GM21423 (cell line): Measurements from ENCODE around the gene ANTXR1.

Experiments
- ATAC-seq: cut with Tn5 transposase; IDR thresholded peaks from one replicate; pipeline ENCODE4 v1.9.1; 2021; ENCODE audit warnings: mild to moderate bottlenecking, moderate library complexity; ENCODE audit not compliant: unreplicated experiment

The ANTXR1 gene

DNA sequence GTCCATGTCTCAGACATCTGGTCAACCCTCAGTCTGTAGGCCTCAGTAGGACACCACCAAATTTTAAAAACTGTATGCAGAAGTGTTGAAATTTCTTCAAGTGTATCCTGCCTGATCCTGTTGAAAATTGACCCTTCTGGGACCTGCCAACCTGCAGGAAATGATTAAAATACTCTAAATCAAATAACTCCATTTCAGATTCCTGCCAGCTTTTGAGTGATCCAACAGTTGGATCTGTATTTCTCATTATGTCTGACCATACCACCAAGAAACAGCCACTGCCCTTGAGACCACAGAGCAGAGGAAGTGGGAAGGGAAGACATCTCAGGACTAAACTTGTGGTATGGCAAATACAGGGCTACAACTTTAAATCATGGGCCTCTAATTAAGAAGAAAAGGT is 113.4 kb downstream of the ANTXR1 start:
- ATAC-seq: no peak

DNA sequence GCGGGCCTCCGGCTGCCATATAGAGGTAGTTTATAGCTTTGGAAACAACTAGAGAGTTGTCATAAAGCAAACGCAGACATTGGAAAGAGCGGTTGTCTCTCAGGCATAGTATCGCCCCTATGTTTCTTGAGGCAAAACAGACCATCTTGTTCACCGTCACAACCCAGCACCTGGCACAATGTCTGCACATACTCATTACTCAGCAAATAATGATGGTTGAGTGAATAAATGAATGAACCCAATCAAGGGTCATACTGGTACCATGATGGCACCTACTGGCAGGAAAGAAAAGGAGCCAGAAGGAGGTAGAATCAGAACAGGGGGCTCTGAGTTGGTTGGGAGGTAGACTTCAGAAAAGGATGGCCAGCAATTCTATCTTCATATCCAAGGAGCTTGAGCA is 118.5 kb downstream of the ANTXR1 start:
- ATAC-seq: no peak

DNA sequence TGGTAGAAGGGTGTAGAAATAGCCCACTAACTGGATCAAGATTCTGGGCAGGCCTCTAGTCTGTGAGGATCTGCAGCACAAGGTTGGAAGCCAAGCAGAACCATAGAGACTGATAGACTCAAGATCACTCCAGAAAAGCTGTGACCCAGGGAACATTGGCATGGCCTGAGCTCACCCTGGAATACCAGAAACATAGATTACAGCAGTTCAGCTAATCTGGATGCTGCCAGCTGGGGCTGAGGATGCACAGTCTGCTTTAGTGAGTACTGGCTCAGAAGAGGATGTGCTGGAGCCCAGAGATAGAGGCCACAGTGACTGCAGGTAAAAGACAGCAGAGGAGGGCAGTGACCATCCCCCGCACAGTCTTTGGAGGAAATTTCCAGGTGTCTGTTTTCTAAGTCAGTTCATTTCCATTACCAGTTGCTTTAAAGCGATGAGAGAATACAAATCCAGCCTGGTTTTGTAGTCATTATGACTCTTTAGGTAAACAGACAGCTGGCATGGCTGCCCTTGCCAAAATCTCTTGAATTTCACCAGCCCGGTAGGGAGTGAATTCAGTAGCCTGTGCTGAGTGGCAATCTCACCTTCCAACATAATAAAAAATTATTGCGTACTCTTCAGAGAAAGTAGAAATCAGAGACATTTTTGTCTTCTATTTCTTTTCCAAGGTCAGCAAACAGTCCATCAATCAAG is 119.2 kb downstream of the ANTXR1 start:
- no peak for ATAC-seq

DNA sequence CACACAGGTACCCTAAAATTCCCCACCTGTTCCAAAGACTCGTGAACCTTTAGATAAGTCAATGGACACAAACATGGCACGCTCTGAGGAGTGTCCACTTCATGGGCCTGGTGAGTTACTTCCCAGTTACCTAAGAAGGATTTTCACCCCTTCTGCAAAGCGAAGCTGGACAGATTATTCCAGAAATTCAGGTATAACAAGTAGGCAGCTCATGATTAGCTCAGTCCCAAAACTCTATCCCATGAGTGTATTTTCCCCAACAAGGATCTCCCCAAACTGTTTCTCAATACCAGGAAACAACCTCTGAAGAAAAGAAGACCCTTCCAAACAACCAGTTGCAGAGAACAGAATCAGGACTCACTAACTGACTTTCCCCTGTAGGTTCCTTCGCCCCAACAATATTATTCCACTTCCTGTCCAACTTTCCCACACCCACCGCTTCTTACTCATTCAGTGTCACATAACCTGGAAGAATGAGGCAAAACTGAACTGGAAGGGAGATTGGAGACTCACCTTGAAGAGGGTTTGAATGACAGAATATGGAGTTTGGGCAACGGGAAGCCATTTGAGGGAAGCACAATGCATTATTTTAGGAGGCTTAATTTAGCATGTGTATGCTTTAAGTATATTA is 120.1 kb downstream of the ANTXR1 start:
- ATAC-seq: no peak

DNA sequence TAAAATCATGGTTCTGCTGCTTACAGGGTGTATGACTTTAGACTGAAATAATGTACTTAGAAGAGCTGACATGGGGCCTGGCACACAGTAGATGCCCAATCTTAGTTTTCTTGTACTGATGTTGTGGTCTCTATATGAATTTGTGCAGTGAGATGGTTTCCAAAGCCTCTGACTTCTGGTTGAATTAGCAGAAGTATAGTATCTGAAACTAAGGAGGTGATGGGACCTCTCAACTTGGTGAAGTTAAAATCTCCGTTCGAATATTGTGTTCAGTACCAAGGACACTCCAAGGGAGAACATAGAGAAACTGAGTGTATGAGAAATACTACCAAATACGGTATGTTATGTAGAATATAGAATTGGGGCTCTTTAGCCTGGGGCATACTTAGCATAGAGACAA is 120.9 kb downstream of the ANTXR1 start:
- no peak for ATAC-seq

DNA sequence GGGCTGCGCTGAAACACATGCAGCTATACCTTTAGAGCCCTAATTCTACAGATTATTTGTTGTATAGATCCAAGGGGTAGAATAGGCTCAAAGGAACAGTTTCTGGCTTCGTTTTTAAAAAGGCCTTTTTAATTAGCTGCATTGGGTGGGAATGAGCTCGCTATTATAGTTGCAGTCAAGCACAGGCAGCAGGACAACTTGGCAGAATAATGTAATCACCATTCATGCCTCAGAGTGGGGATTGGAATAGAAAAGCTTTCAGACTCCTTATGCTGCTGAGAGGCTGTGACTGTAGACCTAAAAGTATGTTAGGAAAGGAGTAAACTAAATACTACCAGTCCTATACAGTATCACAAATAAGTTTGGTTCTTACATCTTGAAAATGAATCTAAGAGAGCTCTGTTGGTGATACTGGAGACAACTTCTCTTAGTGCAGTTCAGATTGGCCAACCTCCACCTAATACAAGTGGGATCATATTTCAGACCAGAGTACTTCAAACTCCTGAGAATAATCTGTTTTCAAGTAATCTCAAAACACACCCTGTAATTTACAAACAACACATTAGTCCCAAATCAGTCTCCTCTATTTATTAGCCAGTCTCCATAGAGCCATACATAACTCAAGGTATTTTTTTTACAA is 121.4 kb downstream of the ANTXR1 start:
- ATAC-seq: no peak

DNA sequence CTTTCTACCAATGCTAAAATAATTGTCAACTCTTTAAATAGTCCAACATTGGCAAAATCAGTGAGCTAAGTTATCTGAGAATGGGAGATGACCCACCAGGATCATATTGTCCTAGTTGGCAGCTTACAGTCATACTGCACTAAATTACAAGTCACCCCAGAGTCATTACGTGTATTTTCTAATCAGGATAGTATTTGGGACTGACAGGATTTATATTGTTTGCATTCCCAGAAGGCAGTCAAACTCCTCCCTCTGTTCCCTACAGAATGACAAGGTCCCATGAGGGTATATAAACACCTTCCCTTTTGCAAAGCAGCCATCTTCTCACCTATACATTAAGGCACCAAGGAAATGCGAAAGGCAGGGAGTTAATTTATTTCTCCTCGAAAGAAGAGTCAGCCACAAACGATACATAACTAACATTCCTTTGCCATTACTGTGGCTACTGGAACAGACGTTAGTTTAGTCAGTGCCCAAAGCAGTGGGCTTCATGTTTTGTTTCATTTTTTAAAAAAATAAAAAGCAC is 125.3 kb downstream of the ANTXR1 start:
- ATAC-seq: no peak

DNA sequence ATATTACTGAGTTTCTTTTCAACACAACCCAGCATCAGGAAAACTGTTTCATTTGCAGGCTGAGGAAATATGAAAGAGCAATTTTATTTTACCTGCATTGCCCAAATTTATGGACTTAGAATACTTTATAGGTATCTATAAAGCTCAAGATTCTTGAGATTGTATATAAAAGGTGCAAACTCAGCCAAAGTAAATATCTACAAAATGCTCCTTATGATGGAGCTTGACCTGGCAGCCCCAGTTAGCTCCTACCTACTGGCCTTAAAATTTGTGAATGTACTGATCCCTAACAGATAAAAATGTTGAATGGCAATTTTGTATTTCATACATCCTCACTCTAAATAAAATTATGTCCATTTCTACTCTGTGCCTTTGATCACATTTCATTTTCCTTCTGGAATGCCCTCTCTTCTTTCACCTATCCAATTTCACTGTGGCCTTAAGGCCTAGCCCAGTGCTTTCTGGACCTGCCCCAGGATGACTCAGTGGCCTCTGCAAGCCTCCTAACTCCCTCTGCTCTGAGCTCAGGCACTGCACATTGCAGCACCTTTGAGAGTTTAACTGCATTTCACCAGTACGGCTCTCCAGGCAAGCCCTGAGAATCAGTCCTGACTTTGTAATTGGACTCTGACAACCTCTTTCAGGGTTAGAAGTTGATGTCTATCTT is 125.9 kb downstream of the ANTXR1 start:
- ATAC-seq: no peak

DNA sequence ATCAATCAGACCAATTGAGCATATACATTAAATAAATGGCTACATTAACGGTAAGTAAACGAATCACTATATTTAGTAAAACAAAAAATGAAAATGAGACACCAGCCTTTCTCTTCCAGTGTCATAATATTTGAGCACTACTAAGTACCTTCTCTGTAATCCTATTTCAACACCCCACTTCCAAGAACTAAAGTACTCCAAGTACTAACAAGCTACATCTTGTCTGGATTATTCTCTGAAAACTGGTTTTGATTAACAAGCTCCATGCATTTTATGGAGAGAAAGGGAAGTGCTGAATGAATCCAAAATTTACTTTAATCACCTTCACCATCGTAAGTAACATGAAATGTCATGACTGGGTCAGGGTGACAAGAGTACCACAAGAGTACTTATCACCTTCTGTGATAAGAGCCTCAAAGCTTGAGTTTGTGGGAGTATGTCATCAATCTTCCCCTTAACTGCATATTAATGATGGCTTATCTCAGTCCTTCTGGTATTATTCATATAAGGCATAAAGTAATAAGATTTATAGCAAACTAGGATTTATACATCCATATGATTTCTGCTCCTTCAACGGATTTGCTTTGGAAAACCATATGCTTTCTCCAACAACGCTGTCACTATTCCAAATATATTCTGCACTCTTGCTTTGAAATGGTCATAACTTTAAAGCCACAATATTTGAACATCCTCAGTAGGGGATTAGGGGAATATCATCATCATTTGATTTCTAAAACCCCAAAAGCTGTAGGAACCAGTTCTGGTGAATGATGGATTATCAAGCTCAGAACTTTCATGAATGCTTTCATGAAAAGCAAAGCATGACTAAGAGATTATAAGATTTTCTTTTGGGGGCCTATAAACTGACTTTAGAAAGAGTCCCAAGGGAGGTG is 127.0 kb downstream of the ANTXR1 start:
- ATAC-seq: no peak

DNA sequence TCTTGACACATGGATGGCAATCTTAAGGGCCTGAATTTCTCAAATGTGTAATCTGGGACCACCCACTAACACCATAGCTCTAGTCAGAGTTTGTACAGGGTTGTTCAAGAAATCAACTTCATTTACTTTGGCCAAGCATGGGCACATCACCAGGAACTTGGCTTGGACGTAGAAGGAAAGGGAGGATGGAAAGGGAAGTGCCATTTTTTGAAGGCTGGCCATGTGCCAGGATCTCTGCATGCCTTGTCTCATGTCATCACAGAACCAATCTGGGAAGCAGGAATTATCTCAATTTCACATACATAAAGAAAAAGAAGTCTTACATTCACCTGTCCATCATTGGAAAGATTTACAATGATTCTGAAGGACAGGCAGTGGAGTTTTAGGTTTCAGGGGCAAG is 128.1 kb downstream of the ANTXR1 start:
- no peak for ATAC-seq

DNA sequence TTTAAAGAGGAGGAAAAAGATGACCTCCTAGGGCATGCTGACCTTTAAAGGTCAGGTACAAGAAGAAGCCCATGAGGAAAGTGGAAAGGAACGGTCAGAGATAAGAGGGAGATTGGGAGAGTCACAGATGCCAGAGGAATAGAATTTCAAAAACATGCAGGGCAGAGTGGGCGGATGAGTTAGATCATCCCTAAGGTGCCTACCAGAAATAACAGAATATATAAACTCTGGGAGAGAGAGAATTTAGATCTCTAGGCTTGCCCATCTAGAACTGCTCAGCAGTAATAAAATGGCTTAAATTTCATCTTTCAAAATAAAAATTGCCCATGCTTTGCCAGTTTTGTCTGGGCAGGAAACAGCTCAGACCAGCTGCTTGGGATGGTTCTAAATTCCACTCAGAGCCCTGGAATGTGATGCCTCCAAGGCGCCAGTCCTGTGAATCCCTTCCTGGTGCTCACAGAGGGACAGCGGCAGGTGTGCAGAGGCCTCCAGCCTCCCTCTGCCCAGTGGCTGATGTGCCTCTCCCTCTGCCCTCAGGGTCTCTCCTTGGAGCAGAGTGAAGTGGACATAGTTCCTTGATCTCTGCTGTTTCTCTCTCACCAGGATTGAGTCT is 130.9 kb downstream of the ANTXR1 start:
- ATAC-seq: no peak

DNA sequence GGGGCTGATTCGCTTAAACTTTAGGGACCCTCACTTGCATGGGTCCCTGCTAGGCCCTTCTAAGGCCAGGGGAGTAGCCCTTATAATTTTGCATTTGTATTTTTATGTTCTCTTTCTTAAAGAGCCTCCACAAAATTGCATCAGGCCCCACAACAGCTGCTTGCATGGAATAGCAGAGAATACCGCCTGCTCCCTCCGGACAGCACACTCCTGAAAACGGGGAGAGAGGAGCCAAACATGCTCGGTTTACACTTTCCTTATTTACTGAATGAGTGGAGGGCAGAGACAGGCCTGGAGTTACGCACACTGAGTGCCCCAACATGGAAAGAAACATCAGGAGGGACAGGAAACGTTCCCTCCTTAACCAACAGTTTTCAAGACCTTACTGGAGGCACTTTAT is 132.2 kb downstream of the ANTXR1 start:
- no peak for ATAC-seq

DNA sequence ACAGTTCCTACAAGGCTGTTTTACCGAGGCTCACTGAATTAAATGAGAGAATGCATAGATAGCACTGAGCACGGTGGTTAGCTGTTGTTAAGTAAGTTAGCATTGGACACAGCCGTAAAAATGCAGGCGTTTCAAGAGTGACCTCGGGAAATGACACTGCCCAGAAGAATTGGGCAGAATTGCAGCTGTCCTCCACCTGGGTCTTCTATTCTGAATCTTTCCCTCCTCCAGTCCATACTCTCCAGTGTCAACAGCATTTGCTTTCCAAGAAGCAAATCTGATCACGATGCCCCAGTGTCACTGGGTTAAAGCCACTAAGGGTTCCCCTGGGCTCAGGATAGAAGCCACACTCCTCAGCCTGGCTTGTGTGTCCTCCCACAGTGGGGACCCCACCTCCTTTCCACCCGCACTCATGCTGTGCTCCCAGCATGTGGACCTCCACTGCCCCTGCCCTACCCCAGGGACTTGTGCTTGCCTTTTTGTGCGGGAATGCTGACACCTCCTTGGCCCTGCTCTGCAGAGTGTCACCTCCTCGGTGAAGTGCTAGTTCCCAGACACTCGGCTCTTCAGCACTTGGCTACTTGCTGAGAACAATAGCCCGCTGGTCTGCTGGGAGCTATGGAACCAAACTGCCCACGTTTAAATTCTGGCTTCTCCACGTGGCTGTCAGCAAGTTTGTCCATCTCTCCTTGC is 135.0 kb downstream of the ANTXR1 start:
- no peak for ATAC-seq

DNA sequence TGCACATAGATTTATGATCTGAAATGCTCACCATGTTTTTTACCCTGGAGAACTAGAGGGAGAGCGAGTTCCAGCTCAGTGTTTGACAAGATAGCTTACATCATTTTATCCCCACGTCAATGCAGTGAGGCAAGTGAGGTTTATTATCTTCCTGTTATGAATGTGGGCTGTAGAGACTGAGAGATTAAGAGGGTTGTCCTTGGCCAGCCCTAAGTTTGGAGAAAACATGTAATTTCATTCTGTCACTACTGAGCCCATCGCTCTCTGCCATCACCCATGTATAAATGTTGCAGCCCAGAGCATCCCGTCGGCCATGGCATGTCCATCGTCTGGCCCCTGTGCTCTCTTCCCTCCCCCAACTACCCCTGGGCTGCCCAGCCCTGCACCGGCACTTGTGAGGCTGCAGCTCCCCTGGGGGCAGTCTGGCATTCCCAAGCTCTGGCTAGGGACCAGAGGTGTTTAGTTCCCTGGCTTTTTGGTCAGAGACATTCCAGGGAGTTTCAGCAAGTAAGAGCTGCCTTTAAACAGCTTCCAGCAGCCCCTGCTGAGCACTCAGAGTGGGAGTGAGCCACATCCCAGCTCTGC is 136.7 kb downstream of the ANTXR1 start:
- no peak for ATAC-seq

DNA sequence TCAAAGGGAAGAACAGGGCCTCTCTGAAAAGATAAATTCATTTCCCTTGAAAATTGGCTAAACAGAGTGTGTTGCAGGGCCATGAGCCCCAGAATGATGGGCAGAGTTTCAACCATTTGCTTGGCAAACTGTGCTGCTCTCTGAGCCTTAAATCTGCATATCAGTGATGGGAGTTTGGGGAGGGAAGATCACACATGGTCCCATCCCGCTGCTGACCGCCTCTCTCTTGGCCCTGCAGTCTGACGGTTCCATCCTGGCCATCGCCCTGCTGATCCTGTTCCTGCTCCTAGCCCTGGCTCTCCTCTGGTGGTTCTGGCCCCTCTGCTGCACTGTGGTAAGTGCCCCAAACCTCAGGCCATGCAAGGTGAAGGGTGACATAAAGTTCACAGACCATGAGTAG is 139.0 kb downstream of the ANTXR1 start:
- ATAC-seq: no peak

DNA sequence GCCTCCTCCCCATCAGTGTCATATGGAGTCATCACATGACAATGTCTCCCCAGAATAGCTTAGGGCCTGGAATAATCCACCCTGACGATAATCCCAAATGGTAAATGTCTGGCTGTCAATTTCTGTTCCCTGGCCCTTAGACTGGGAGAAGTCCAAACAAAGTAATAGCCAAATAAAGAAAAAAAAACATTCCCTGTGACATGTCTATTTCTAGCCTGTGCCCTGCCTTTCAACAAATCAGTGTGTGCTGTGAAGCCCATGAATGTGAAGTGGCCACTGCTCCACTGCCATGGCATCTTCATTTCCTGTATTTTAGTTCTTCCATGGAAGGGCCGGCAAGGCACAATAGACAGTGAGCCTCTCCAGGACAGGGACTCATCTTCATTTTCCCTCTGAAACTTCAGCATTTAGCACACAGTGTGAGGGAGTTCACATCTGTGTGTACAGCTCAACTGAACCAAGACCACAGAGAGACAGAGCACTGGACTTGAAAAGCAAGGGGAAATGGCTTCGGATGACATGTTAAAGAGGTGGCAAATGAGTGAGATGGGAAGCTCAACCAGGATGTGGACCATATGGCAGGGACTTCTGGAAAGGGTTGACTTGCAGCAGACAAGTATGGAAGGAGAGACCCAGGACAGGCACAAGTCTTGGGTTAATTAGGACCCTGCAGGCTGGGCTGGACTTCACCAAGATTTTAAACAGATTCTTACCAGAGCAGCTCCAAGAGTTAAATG is 140.0 kb downstream of the ANTXR1 start:
- no peak for ATAC-seq

DNA sequence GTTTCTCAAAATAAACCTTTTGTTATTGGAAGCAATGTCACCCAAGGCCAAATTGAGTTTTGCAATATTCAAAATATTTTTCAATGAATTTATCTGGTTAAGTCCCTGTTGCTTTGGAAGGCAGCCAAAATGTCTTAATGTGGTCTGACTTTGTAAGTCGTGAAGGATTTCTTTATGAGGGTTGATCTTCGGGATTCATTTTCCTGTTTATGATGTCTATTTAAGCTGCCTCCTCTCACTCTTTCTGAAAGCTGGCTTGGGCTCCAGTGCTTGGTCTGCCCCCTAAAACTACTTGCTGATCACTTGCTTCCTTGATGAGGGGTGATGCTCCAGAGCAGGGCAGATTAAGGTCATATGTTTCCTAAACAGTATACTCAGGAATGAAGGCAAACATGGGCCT is 141.1 kb downstream of the ANTXR1 start:
- no peak for ATAC-seq

DNA sequence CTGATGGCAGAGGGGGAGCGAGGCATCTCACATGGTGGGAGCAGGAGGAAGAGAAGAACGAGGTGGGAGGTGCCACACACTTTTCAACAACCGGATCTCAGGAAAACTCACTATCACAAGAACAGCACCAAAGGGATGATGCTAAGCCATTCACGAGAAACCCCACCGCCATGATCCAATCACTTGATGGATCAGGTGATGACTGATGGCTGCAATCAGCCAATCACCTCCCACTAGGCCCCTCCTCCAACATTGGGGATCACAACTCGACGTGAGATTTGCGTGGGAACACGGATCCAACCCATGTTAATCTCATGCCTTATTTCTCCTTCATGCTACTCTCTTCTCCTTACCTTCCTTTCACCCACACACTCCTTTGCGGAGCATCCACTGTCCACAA is 143.6 kb downstream of the ANTXR1 start:
- ATAC-seq: no peak

DNA sequence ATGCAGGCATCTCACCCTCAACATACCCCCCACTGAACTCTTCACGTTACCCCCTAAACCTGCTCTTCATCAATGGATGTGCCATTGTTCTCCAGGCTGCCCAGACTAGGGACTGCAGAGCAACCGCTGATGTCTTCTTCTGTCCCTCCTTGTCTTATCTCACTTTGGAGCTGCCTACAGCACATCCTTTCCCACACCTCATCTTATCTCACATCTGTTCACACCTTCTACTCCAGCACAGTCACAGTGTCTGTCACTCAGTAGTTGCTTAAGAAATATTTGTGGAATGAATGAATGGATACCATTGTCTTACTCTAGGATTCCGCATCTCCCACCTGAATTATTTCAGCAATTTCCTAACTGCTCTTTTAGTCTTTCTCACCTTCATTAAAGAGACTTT is 144.5 kb downstream of the ANTXR1 start:
- no peak for ATAC-seq
